IMR-90 (cell line): Measurements from ENCODE around the gene RBM42.

ENCODE experiments used
- CTCF ChIP-seq: conservative IDR thresholded peaks from 2 replicates; pipeline ENCODE4 v1.5.1; 2012; ENCODE audit warnings: mild to moderate bottlenecking, low read depth, low read length, improper control_type of control experiment
- MAZ ChIP-seq: IDR thresholded peaks from 2 replicates; pipeline ENCODE4 v1.6.1; 2012; ENCODE audit warnings: low read depth, mild to moderate bottlenecking, low read length, improper control_type of control experiment, moderate library complexity, borderline replicate concordance
- POLR2A ChIP-seq: IDR thresholded peaks from 2 replicates; pipeline ENCODE4 v1.6.1; 2012; ENCODE audit warnings: mild to moderate bottlenecking, low read depth, low read length

DNA sequence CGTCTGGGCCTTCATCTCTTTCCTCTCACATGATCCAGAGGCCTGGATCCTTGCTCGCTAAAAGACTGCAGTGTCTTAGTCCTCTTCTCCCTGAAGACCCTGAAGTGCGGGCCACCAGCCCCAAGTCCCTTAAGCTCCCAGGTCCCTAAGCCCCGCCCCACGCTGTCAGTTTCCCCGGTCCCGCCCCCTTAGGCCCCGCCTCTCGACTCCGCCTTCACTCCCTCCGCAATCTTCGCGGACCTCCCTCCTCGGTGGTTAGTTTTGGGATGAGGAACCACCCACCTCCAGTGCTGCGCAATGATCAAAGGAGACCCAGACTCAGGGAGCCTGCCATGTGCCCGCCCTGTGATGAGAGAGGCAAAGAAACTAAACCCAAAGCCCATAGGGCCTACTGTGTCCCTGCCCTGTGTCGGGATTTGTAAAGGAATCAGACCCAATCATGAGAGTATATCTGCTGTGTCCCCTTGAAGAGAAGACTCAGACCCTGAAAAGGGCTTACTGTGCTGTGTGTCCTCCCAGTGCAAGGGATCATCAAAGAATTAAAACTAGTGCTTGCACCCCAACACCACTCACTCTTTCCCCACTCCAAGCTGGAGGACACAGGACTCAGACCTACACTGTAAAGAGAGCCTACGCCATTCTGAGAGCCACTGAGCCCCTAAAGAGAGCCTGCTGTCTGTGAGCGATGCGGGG lies 16.3 kb downstream of the RBM42 start:
- no peak for TF ChIP-seq POLR2A
- TF ChIP-seq MAZ = 0 out of 2 replicates have a peak, but pooled peaks have one; percentile 14
- TF ChIP-seq CTCF = no peak
